Astrocyte (in vitro differentiated cells and primary cell): ENCODE measurements around the gene WSCD1. TPM values are rescaled to one million over a fixed set of nuclear protein-coding genes. Genes with fewer than 3 reads are reported as not detected.

Source experiments
- DNase-seq: peaks from one replicate; pipeline ENCODE4 v3.0.0-alpha.2; 2010; ENCODE audit warnings: low read depth
- FAIRE-seq: peaks from 2 replicates; lab custom pipeline; 2011; peaks lifted over from hg19 to GRCh38; lab: Jason Lieb, UNC
- H2AFZ ChIP-seq: 2 replicates; pipeline ENCODE4 v1.6.0; 2012; ENCODE audit warnings: low read depth, low read length, inconsistent platforms
- H3K27ac ChIP-seq: 2 replicates; pipeline ENCODE4 v1.5.1; 2011; ENCODE audit warnings: low read depth, low read length, inconsistent platforms
- H3K27me3 ChIP-seq: 2 replicates; pipeline ENCODE4 v1.6.0; 2011; ENCODE audit warnings: low read length, inconsistent platforms; ENCODE audit not compliant: insufficient read depth
- H3K36me3 ChIP-seq: 2 replicates; pipeline ENCODE4 v1.5.1; 2011; ENCODE audit warnings: low read length, inconsistent platforms; ENCODE audit not compliant: insufficient read depth
- H3K4me1 ChIP-seq: 2 replicates; pipeline ENCODE4 v1.5.1; 2011; ENCODE audit warnings: low read length, inconsistent platforms; ENCODE audit not compliant: insufficient read depth
- H3K4me2 ChIP-seq: 2 replicates; pipeline ENCODE4 v1.6.0; 2012; ENCODE audit warnings: low read length, inconsistent platforms
- H3K4me3 ChIP-seq: 2 replicates; pipeline ENCODE4 v1.5.1; 2011; ENCODE audit warnings: low read depth, mild to moderate bottlenecking, low read length, inconsistent platforms; ENCODE audit not compliant: insufficient read depth
- H3K79me2 ChIP-seq: 2 replicates; pipeline ENCODE4 v1.6.0; 2012; ENCODE audit warnings: mild to moderate bottlenecking, low read length, inconsistent platforms; ENCODE audit not compliant: insufficient read depth
- H3K9ac ChIP-seq: 2 replicates; pipeline ENCODE4 v1.6.0; 2012; ENCODE audit warnings: mild to moderate bottlenecking, low read length, inconsistent platforms
- H3K9me3 ChIP-seq: 2 replicates; pipeline ENCODE4 v1.5.1; 2012; ENCODE audit warnings: low read depth, mild to moderate bottlenecking, low read length, inconsistent platforms; ENCODE audit not compliant: insufficient read depth
- H4K20me1 ChIP-seq: 2 replicates; pipeline ENCODE4 v1.6.0; 2012; ENCODE audit warnings: low read length, inconsistent platforms; ENCODE audit not compliant: insufficient read depth
- H3K27ac Mint-ChIP-seq: one replicate; pipeline ENCODE4 v1.8.0; 2021; ENCODE audit warnings: mild to moderate bottlenecking, mixed read lengths; ENCODE audit not compliant: unreplicated experiment
- H3K27me3 Mint-ChIP-seq: one replicate; pipeline ENCODE4 v1.8.0; 2021; ENCODE audit warnings: low read depth, mixed read lengths; ENCODE audit not compliant: unreplicated experiment
- H3K36me3 Mint-ChIP-seq: one replicate; pipeline ENCODE4 v1.8.0; 2021; ENCODE audit warnings: low read depth, mixed read lengths; ENCODE audit not compliant: unreplicated experiment
- H3K4me1 Mint-ChIP-seq: one replicate; pipeline ENCODE4 v1.8.0; 2021; ENCODE audit warnings: low read depth, mixed read lengths; ENCODE audit not compliant: unreplicated experiment
- H3K4me3 Mint-ChIP-seq: one replicate; pipeline ENCODE4 v1.8.0; 2021; ENCODE audit warnings: mild to moderate bottlenecking, moderate library complexity, mixed read lengths; ENCODE audit not compliant: unreplicated experiment
- H3K9me3 Mint-ChIP-seq: one replicate; pipeline ENCODE4 v1.8.0; 2021; ENCODE audit warnings: mild to moderate bottlenecking, mixed read lengths; ENCODE audit not compliant: unreplicated experiment
- CTCF ChIP-seq: IDR thresholded peaks from 2 replicates; pipeline ENCODE4 v1.5.1; 2011; ENCODE audit warnings: low read depth, mild to moderate bottlenecking, inconsistent platforms, low read length, moderate library complexity; ENCODE audit not compliant: insufficient read depth
- EZH2 ChIP-seq: IDR thresholded peaks from 2 replicates; pipeline ENCODE4 v1.6.1; 2012; ENCODE audit warnings: mild to moderate bottlenecking, low read length, inconsistent platforms; ENCODE audit not compliant: insufficient read depth
- total RNA-seq: library from RNA; stranded (reverse); gene quantifications from 2 replicates; pipeline ENCODE4 v1.2.1, GENCODE V29; 2021

The WSCD1 gene
- total RNA-seq, 1 donor from 2014 or later, result 3.9 TPM

GRCh38 chr17:6165806-6166205 is 95.6 kb downstream of the WSCD1 start:
- Histone ChIP-seq H3K27me3 (peaks cover 3% of the 10 kb centered on the region), H3K4me3 (no peak overlapping the region), H3K79me2 (no peaks in the 10 kb centered on the region), H2AFZ (no peak overlapping the region), H3K4me2 (no peak overlapping the region), H3K36me3 (no peaks in the 10 kb centered on the region), H4K20me1 (no peaks in the 10 kb centered on the region), H3K4me1 (no peaks in the 10 kb centered on the region), H3K27ac (no peak overlapping the region), H3K9ac (no peak overlapping the region), H3K9me3 (no peaks in the 10 kb centered on the region)
- Mint-ChIP-seq H3K27ac (no peak overlapping the region), H3K9me3 (peaks cover 7% of the 10 kb centered on the region), H3K4me1 (peaks cover 4% of the 10 kb centered on the region), H3K27me3 (peaks cover 57% of the 10 kb centered on the region), H3K36me3 (no peaks in the 10 kb centered on the region), H3K4me3 (no peak overlapping the region)
- no peak for FAIRE-seq
- TF ChIP-seq CTCF (no peak), EZH2 (no peak)
- no peak for DNase-seq

- Histone ChIP-seq H3K79me2 (no peaks in the 10 kb centered on the region), H3K4me3 (no peak overlapping the region), H2AFZ (no peak overlapping the region), H3K9me3 (no peaks in the 10 kb centered on the region), H3K4me1 (no peaks in the 10 kb centered on the region), H3K27me3 (peaks cover under 1% of the 10 kb centered on the region), H3K4me2 (no peak overlapping the region), H3K36me3 (no peaks in the 10 kb centered on the region), H4K20me1 (no peaks in the 10 kb centered on the region), H3K9ac (no peak overlapping the region), H3K27ac (no peak overlapping the region)
- DNase-seq (no peak), FAIRE-seq (no peak)
- no peak overlapping the region for H3K27ac Mint-ChIP-seq
- peaks cover 4% of the 10 kb centered on the region for H3K4me1 Mint-ChIP-seq
- peaks cover 12% of the 10 kb centered on the region for H3K9me3 Mint-ChIP-seq
- peaks cover 65% of the 10 kb centered on the region for H3K27me3 Mint-ChIP-seq
- TF ChIP-seq CTCF, result no peak
- TF ChIP-seq EZH2, result no peak
- H3K36me3 Mint-ChIP-seq, result no peaks in the 10 kb centered on the region
- no peak overlapping the region for H3K4me3 Mint-ChIP-seq
These were observed 96.5 kb downstream of the WSCD1 start for GRCh38 chr17:6166492-6167179.

DNA sequence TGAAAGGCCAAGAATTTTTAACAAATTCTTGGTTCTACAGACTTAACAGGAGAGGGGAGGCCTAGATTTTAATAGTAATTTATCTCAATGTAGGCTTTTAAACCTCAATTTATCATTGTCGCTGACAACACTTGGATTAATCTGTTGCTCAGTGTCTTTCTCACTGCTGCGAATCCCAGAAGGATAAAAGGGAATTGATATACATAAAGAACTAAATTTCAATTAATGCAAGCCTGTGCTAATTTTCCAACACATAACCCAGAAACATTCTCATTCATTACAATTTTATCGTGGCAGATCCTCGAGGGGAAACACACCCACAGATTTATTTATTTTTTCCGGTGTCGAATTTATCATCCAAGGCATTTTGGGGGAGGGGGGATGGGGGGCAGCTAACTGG is 98.1 kb downstream of the WSCD1 start:
- FAIRE-seq (no peak), DNase-seq (no peak)
- no peak for TF ChIP-seq EZH2
- no peak for TF ChIP-seq CTCF
- H3K4me1 Mint-ChIP-seq, result no peaks in the 10 kb centered on the region
- Histone ChIP-seq H3K9me3 (no peaks in the 10 kb centered on the region), H3K36me3 (no peaks in the 10 kb centered on the region), H3K27ac (no peak overlapping the region), H3K4me2 (no peak overlapping the region), H3K79me2 (no peaks in the 10 kb centered on the region), H3K4me3 (no peak overlapping the region), H4K20me1 (no peaks in the 10 kb centered on the region), H3K4me1 (no peaks in the 10 kb centered on the region), H3K27me3 (no peaks in the 10 kb centered on the region), H2AFZ (no peak overlapping the region), H3K9ac (no peak overlapping the region)
- H3K9me3 Mint-ChIP-seq, result peaks cover 10% of the 10 kb centered on the region
- no peak overlapping the region for H3K4me3 Mint-ChIP-seq
- peaks cover 69% of the 10 kb centered on the region for H3K27me3 Mint-ChIP-seq
- H3K36me3 Mint-ChIP-seq, result no peaks in the 10 kb centered on the region
- H3K27ac Mint-ChIP-seq, result no peak overlapping the region
